OCI-LY1 (cell line): ENCODE measurements around the gene LRRC9.

Experiments
- EZH2 ChIP-seq: fragments of 200-600 bp; sonication (generic), shearing (Covaris generic); IDR thresholded peaks from 2 replicates; pipeline ENCODE4 v1.8.0; 2017; ENCODE audit warnings: borderline replicate concordance, mixed run types, mild to moderate bottlenecking, antibody characterized with exemption, low read length, moderate library complexity, mixed read lengths
- TF ChIP-seq, protein P1 (sequence below): fragments of 200-600 bp; sonication (generic), shearing (Covaris generic); IDR thresholded peaks from 2 replicates; pipeline ENCODE4 v1.5.1; 2017; ENCODE audit warnings: mild to moderate bottlenecking, antibody characterized with exemption, low read length, moderate library complexity, mixed read lengths

GRCh38 chr14:59944909-59945308 lies 25.0 kb downstream of the LRRC9 start:
- TF ChIP-seq, protein P1, sequence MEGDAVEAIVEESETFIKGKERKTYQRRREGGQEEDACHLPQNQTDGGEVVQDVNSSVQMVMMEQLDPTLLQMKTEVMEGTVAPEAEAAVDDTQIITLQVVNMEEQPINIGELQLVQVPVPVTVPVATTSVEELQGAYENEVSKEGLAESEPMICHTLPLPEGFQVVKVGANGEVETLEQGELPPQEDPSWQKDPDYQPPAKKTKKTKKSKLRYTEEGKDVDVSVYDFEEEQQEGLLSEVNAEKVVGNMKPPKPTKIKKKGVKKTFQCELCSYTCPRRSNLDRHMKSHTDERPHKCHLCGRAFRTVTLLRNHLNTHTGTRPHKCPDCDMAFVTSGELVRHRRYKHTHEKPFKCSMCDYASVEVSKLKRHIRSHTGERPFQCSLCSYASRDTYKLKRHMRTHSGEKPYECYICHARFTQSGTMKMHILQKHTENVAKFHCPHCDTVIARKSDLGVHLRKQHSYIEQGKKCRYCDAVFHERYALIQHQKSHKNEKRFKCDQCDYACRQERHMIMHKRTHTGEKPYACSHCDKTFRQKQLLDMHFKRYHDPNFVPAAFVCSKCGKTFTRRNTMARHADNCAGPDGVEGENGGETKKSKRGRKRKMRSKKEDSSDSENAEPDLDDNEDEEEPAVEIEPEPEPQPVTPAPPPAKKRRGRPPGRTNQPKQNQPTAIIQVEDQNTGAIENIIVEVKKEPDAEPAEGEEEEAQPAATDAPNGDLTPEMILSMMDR, result peak; percentile 7; the same call in 1 of the 2 replicates
- no peak for TF ChIP-seq EZH2
